DOHH2 (cell line): ENCODE measurements around the gene PIP5K1C.
"Not testable (repeated sequence)": the region's sequence is repeated elsewhere in the genome, so short reads cannot be mapped to it uniquely, and the experiment has no call there.

ENCODE experiments used
- H3F3A ChIP-seq: fragments of 200-600 bp; sonication (generic), shearing (Covaris generic); 2 replicates; pipeline ENCODE4 v1.6.0; 2016; ENCODE audit warnings: antibody characterized with exemption, mild to moderate bottlenecking; ENCODE audit not compliant: control insufficient read depth, insufficient read depth
- H3K27ac ChIP-seq: fragments of 200-600 bp; sonication (generic); 2 replicates; pipeline ENCODE4 v1.5.1; 2014; ENCODE audit warnings: low read depth, mild to moderate bottlenecking, low read length, moderate library complexity
- H3K27me3 ChIP-seq: fragments of 200-600 bp; sonication (generic); 2 replicates; pipeline ENCODE4 v1.6.1; 2014; ENCODE audit warnings: mild to moderate bottlenecking, low read length, mixed read lengths; ENCODE audit not compliant: control insufficient read depth
- H3K36me3 ChIP-seq: fragments of 200-600 bp; sonication (generic); 2 replicates; pipeline ENCODE4 v1.6.1; 2014; ENCODE audit warnings: mild to moderate bottlenecking, low read length, moderate library complexity, mixed read lengths; ENCODE audit not compliant: control insufficient read depth
- H3K4me1 ChIP-seq: fragments of 200-600 bp; sonication (generic); 2 replicates; pipeline ENCODE4 v1.6.1; 2014; ENCODE audit warnings: mild to moderate bottlenecking, low read length, mixed read lengths; ENCODE audit not compliant: control insufficient read depth
- H3K4me2 ChIP-seq: fragments of 200-600 bp; sonication (generic); 2 replicates; pipeline ENCODE4 v1.6.0; 2014; ENCODE audit warnings: mild to moderate bottlenecking, low read length, moderate library complexity
- H3K4me3 ChIP-seq: fragments of 200-600 bp; sonication (generic); 2 replicates; pipeline ENCODE4 v1.5.1; 2014; ENCODE audit warnings: mild to moderate bottlenecking, low read length, mixed read lengths
- H3K79me2 ChIP-seq: fragments of 200-600 bp; sonication (generic); 2 replicates; pipeline ENCODE4 v1.6.1; 2014; ENCODE audit warnings: mild to moderate bottlenecking, low read length, mixed read lengths; ENCODE audit not compliant: control insufficient read depth
- H3K9me2 ChIP-seq: fragments of 200-600 bp; sonication (generic); replicated peaks from 2 replicates; pipeline ENCODE4 v1.6.1; 2014; ENCODE audit warnings: mild to moderate bottlenecking, low read length, mixed read lengths; ENCODE audit not compliant: control insufficient read depth
- H3K9me3 ChIP-seq: fragments of 200-600 bp; sonication (generic); 2 replicates; pipeline ENCODE4 v1.6.1; 2014; ENCODE audit warnings: antibody characterized with exemption, low read length, mixed read lengths; ENCODE audit not compliant: control insufficient read depth, insufficient read depth
- H4K20me1 ChIP-seq: fragments of 200-600 bp; sonication (generic); 2 replicates; pipeline ENCODE4 v1.6.0; 2014; ENCODE audit warnings: low read depth, mild to moderate bottlenecking, antibody characterized with exemption, low read length, moderate library complexity; ENCODE audit not compliant: control insufficient read depth, insufficient read depth
- EZH2phosphoT487 ChIP-seq: fragments of 200-600 bp; sonication (generic); IDR thresholded peaks from 2 replicates; pipeline ENCODE4 v1.6.1; 2017; ENCODE audit warnings: borderline replicate concordance, mild to moderate bottlenecking, antibody characterized with exemption, low read length, moderate library complexity, mixed read lengths
- TF ChIP-seq, protein P1 (sequence below): fragments of 200-600 bp; sonication (generic); IDR thresholded peaks from one replicate; pipeline ENCODE4 v1.5.1; 2014; ENCODE audit warnings: antibody characterized with exemption, mild to moderate bottlenecking, low read depth, low read length; ENCODE audit not compliant: poor library complexity, severe bottlenecking

Gene PIP5K1C

GRCh38 chr19:3631053-3631861 is 69.0 kb downstream of the PIP5K1C start:
- TF ChIP-seq, protein P1, sequence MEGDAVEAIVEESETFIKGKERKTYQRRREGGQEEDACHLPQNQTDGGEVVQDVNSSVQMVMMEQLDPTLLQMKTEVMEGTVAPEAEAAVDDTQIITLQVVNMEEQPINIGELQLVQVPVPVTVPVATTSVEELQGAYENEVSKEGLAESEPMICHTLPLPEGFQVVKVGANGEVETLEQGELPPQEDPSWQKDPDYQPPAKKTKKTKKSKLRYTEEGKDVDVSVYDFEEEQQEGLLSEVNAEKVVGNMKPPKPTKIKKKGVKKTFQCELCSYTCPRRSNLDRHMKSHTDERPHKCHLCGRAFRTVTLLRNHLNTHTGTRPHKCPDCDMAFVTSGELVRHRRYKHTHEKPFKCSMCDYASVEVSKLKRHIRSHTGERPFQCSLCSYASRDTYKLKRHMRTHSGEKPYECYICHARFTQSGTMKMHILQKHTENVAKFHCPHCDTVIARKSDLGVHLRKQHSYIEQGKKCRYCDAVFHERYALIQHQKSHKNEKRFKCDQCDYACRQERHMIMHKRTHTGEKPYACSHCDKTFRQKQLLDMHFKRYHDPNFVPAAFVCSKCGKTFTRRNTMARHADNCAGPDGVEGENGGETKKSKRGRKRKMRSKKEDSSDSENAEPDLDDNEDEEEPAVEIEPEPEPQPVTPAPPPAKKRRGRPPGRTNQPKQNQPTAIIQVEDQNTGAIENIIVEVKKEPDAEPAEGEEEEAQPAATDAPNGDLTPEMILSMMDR: no peak
- no peak for TF ChIP-seq EZH2phosphoT487
- Histone ChIP-seq H3K9me2 (no peaks in the 10 kb centered on the region), H3K4me1 (peaks cover 4% of the 10 kb centered on the region), H3K79me2 (peaks cover 3% of the 10 kb centered on the region), H3K27ac (no peak overlapping the region), H3K4me2 (no peak overlapping the region), H3F3A (no peaks in the 10 kb centered on the region), H3K4me3 (no peak overlapping the region), H4K20me1 (no peaks in the 10 kb centered on the region), H3K27me3 (no peaks in the 10 kb centered on the region), H3K9me3 (no peaks in the 10 kb centered on the region), H3K36me3 (no peaks in the 10 kb centered on the region)

DNA sequence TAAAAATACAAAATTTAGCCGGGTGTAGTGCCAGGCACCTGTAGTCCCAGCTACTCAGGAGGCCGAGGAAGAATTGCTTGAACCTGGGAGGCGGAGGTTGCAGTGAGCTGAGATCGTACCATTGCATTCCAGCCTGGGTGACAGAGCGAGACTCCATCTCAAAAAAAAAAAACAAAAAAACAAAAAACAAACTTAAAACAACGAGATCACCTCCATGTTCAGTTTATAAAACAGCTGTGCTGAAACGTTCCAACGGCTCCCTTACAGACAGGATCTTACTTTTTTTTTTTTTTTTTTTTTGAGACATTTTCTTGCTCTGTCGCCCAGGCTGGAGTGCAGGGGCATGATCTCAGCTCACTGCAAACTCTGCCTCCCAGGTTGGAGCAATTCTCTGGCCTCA is 71.5 kb downstream of the PIP5K1C start:
- H3K36me3 ChIP-seq, H3K9me3 ChIP-seq, H3K27ac ChIP-seq, H3K4me3 ChIP-seq, H4K20me1 ChIP-seq, H3K27me3 ChIP-seq, H3F3A ChIP-seq, H3K4me2 ChIP-seq, H3K9me2 ChIP-seq: not testable (repeated sequence)
- H3K79me2 ChIP-seq: peaks cover 27% of the 10 kb centered on the region
- peaks cover 18% of the 10 kb centered on the region for H3K4me1 ChIP-seq

- H3K9me2 ChIP-seq: no peaks in the 10 kb centered on the region
- TF ChIP-seq, protein P1: no peak
- TF ChIP-seq EZH2phosphoT487: no peak
- H3K36me3 ChIP-seq: peaks cover 4% of the 10 kb centered on the region; the same call in 1 of the 2 replicates
- no peaks in the 10 kb centered on the region for H3K9me3 ChIP-seq
- peaks cover 5% of the 10 kb centered on the region; the same call in 1 of the 2 replicates for H4K20me1 ChIP-seq
- no peaks in the 10 kb centered on the region for H3K27me3 ChIP-seq
- peaks cover 18% of the 10 kb centered on the region for H3K4me1 ChIP-seq
- H3K4me2 ChIP-seq: peak overlapping the region; percentile 94
- peaks cover 27% of the 10 kb centered on the region for H3K79me2 ChIP-seq
- no peaks in the 10 kb centered on the region for H3F3A ChIP-seq
- H3K4me3 ChIP-seq: peak overlapping the region; percentile 95
- H3K27ac ChIP-seq: no peak overlapping the region
These were observed 72.9 kb downstream of the PIP5K1C start for GRCh38 chr19:3627351-3627723.
